Measurements from ENCODE around the gene ST13.

GRCh38 chr22:40829131-40829530, 27.3 kb downstream of the ST13 start:
- TF ChIP-seq CEBPB (IDR thresholded peaks at IDR 0.05; ENCODE audit: low read depth, low read length) = no peak
- TF ChIP-seq CTCF (conservative IDR thresholded peaks at IDR 0.05; ENCODE audit: low read depth, low read length) = no peak
- TF ChIP-seq POLR2A (IDR thresholded peaks at IDR 0.05; ENCODE audit: low read depth, low read length) = no peak
- no peak for TF ChIP-seq FOS (IDR thresholded peaks at IDR 0.05; ENCODE audit: low read depth, low read length)
